Brain microvascular endothelial cell (primary cell): ENCODE measurements around the gene CDC42BPA.

ENCODE experiments used
- DNase-seq: peaks from one replicate; pipeline ENCODE4 v3.0.0-alpha.2; 2020
- H3K27ac ChIP-seq: fragments of 250-450 bp; sonication (Bioruptor Pico); 2 replicates; pipeline ENCODE4 v1.5.1; 2020; ENCODE audit warnings: mild to moderate bottlenecking, moderate library complexity
- H3K27me3 ChIP-seq: fragments of 250-450 bp; sonication (Bioruptor Pico); replicated peaks from 2 replicates; pipeline ENCODE4 v1.5.1; 2020; ENCODE audit warnings: mild to moderate bottlenecking
- H3K36me3 ChIP-seq: fragments of 250-450 bp; sonication (Bioruptor Pico); replicated peaks from 2 replicates; pipeline ENCODE4 v1.5.1; 2020; ENCODE audit warnings: mild to moderate bottlenecking
- H3K4me3 ChIP-seq: 2 replicates; pipeline ENCODE4 v1.5.1; 2011; ENCODE audit warnings: low read depth, mild to moderate bottlenecking, control low read depth, low read length, moderate library complexity
- CTCF ChIP-seq: IDR thresholded peaks from 2 replicates; pipeline ENCODE4 v1.5.1; 2011; ENCODE audit warnings: low read depth, mild to moderate bottlenecking, moderate library complexity, low read length, control low read depth, inconsistent platforms; ENCODE audit errors: missing control alignments
- in situ Hi-C: cut with HindIII; loops from 2 replicates; pipeline ENCODE4 v1.10.0; 2017; ENCODE audit warnings: low sequenced_read_pairs, low pct_ligation_motif_present

CDC42BPA gene

GRCh38 chr1:227253065-227253464 is 65.2 kb downstream of the CDC42BPA start:
- TF ChIP-seq CTCF: no peak
- in situ Hi-C loops: no loop called here
- H3K4me3 ChIP-seq: no peak overlapping the region
- DNase-seq: no peak
- no peak overlapping the region for H3K27ac ChIP-seq
- H3K27me3 ChIP-seq: no peaks in the 10 kb centered on the region
- H3K36me3 ChIP-seq: no peaks in the 10 kb centered on the region

DNA sequence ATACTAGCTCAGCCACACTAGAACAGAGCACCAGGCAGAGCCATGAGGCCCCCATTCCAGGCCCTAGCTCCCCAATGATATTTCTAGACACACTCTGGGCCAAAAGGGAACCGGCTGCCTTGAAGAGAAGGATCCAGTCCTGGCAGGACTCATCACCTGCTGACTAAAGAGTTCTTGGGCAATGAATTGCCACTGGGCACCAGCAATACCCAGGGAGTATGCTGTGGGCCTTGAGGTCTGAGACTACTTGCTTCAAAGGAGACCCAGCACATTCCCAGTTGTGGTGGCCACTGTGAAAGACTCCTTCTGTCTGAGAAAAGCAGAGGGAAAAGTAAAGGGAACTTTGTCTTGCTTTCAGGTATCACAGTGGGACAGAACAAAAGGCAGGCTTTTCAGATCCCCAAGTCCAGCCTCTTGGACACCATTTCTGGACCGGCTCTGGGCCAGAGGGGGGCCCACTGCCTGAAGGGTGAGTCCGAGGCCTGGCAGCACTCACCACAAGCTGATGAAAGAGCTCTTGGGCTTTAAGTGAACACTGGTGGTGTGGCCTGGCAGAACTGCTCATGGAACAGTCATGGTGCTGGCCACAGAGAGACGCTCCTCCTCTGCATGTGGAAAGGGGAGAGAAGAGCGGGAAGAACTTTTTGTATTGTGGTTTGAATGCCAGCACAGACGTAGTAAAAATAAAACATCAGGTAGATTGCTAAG is 72.5 kb downstream of the CDC42BPA start:
- no peak overlapping the region for H3K27ac ChIP-seq
- no peak overlapping the region for H3K4me3 ChIP-seq
- DNase-seq: no peak
- H3K27me3 ChIP-seq: no peaks in the 10 kb centered on the region
- H3K36me3 ChIP-seq: no peaks in the 10 kb centered on the region
- TF ChIP-seq CTCF: no peak
- in situ Hi-C loops: no loop called here

- no peak for DNase-seq
- Histone ChIP-seq H3K4me3 (no peak overlapping the region), H3K27ac (no peak overlapping the region), H3K36me3 (no peaks in the 10 kb centered on the region), H3K27me3 (no peaks in the 10 kb centered on the region)
- in situ Hi-C loops: no loop called here
- no peak for TF ChIP-seq CTCF
Measured at GRCh38 chr1:227244339-227245118, 73.8 kb downstream of the CDC42BPA start.

DNA sequence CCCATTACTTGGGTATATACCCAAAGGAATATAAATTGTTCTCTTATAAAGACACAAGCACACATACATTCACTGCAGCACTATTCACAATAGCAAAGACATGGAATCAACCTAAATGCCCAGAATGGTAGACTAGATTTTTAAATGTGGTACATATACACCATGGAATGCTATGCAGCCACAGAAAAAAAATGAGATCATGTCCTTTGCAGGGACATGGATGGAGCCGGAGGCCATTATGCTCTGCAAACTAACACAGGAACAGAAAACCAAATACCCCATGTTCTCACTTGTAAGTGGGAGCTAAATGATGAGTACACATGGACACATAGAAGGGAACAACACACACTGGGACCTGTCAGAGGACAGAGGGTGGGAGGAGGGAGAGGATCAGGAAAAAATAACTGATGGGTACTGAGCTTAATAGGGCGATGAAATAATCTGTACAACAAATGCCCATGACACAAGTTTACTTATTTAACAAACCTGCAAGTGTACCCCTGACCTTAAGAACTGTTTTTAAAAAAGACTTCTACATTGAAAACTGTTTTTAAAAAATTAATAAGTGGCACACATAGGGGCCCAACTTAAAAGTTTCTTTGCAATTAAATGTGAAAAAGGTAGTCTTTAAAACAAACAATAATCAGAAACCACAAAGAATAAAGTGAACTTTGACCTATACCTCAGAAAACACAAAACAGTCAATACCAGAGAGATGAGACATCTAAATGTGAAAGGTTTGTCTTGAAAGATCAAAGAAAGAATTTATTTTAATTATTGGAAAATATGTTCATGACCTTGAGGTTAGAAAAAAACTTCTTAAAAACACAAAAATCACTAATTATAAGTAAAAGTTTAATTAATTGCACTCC is 75.2 kb downstream of the CDC42BPA start:
- H3K27me3 ChIP-seq: no peaks in the 10 kb centered on the region
- no peak overlapping the region for H3K27ac ChIP-seq
- TF ChIP-seq CTCF: no peak
- no peaks in the 10 kb centered on the region for H3K36me3 ChIP-seq
- H3K4me3 ChIP-seq: no peak overlapping the region
- in situ Hi-C loops: no loop called here
- no peak for DNase-seq

DNA sequence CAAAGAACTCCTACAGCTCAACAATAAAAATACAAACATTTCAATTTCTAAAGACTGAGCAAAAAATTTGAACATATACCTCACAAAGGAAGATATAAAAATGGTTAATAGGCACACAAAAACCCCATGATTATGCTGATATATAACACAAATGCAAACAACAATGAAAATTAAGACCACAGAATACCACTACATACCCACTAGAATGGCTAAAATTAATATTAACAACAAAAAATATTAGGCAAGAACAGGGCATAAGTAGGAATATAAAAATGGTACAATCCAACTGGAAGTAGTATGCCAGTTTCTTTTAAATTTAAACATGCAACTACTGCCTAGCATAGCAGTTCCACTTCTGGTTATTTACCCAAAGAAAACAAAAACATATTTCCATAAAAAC is 77.3 kb downstream of the CDC42BPA start:
- no peak for TF ChIP-seq CTCF
- in situ Hi-C loops: no loop called here
- Histone ChIP-seq H3K4me3 (no peak overlapping the region), H3K36me3 (no peaks in the 10 kb centered on the region), H3K27ac (no peak overlapping the region), H3K27me3 (no peaks in the 10 kb centered on the region)
- no peak for DNase-seq
